Measurements from ENCODE around the gene MRGPRX2.

MRGPRX2 gene

GRCh38 chr11:19060629-19061028, at the start of gene MRGPRX2:
MRGPRX2 (minus strand) TSS chr11:19060717; CDS start chr11:19056402, 4,315 bp downstream.
- DNase-seq (ENCODE audit: low spot score) = no peak

- DNase-seq (ENCODE audit: low spot score) = no peak
These were observed 49.8 kb upstream of the MRGPRX2 start for GRCh38 chr11:19110295-19110694.

GRCh38 chr11:19107125-19107524, 46.6 kb upstream of the MRGPRX2 start:
- no peak for DNase-seq (ENCODE audit: low spot score)

GRCh38 chr11:19105011-19105410, 44.5 kb upstream of the MRGPRX2 start:
- DNase-seq (ENCODE audit: low spot score) = no peak

- no peak for DNase-seq (ENCODE audit: low spot score)
These were observed 42.0 kb upstream of the MRGPRX2 start for GRCh38 chr11:19102521-19102900.

GRCh38 chr11:19101796-19102520, 41.4 kb upstream of the MRGPRX2 start:
- DNase-seq (ENCODE audit: low spot score) = no peak

- DNase-seq (ENCODE audit: low spot score) = no peak
These were observed 40.4 kb upstream of the MRGPRX2 start for GRCh38 chr11:19100885-19101284.

GRCh38 chr11:19099093-19099492, 38.6 kb upstream of the MRGPRX2 start:
- no peak for DNase-seq (ENCODE audit: low spot score)

GRCh38 chr11:19094859-19095258, 34.3 kb upstream of the MRGPRX2 start:
- DNase-seq (ENCODE audit: low spot score) = no peak

GRCh38 chr11:19093976-19094375, 33.5 kb upstream of the MRGPRX2 start:
- DNase-seq (ENCODE audit: low spot score) = no peak

GRCh38 chr11:19092850-19093249, 32.3 kb upstream of the MRGPRX2 start:
- no peak for DNase-seq (ENCODE audit: low spot score)

GRCh38 chr11:19092342-19092741, 31.8 kb upstream of the MRGPRX2 start:
- no peak for DNase-seq (ENCODE audit: low spot score)

- no peak for DNase-seq (ENCODE audit: low spot score)
These were observed 30.8 kb upstream of the MRGPRX2 start for GRCh38 chr11:19091366-19091765.

GRCh38 chr11:19089421-19089820, 28.9 kb upstream of the MRGPRX2 start:
- DNase-seq (ENCODE audit: low spot score) = no peak

- no peak for DNase-seq (ENCODE audit: low spot score)
These were observed 28.3 kb upstream of the MRGPRX2 start for GRCh38 chr11:19088791-19089190.

- DNase-seq (ENCODE audit: low spot score) = peak; percentile 13
These were observed 27.1 kb upstream of the MRGPRX2 start for GRCh38 chr11:19087658-19088057.

- no peak for DNase-seq (ENCODE audit: low spot score)
These were observed 24.3 kb upstream of the MRGPRX2 start for GRCh38 chr11:19084661-19085315.

GRCh38 chr11:19083166-19083565, 22.6 kb upstream of the MRGPRX2 start:
- no peak for DNase-seq (ENCODE audit: low spot score)

- no peak for DNase-seq (ENCODE audit: low spot score)
These were observed 20.1 kb upstream of the MRGPRX2 start for GRCh38 chr11:19080579-19080993.

- DNase-seq (ENCODE audit: low spot score) = peak; percentile 57
These were observed 19.3 kb upstream of the MRGPRX2 start for GRCh38 chr11:19079643-19080440.

GRCh38 chr11:19077965-19078364, 17.4 kb upstream of the MRGPRX2 start:
- no peak for DNase-seq (ENCODE audit: low spot score)

- DNase-seq (ENCODE audit: low spot score) = peak; percentile 63
These were observed 16.4 kb upstream of the MRGPRX2 start for GRCh38 chr11:19076744-19077589.

Measured in AG08396 (cell line).